ENCODE data around the gene CLIC5. TPM values are rescaled to one million over a fixed set of nuclear protein-coding genes. Genes with fewer than 3 reads are reported as not detected.

CLIC5 gene
- polyA plus RNA-seq, 3 donors: not detected

DNA sequence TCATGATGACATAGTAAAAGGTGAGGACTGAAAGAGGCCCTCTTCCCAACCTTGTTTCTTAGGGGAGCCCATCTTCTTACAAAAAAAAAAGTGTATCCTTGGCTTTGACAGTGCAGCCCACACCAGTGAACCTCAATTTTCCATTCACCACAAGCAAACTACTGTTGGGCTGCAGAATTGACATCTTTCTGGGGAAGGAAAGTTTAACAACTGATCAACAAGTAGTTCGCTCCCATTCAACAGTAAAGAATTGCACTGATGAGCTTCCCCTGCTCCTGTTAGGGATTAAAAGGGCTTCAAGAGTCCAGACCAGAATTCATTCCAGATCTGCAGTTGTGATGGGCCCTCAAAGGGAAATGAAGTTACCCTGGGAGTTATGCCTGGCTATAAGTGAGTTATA lies 13.9 kb upstream of the CLIC5 start:
- no peaks in the 10 kb centered on the region for H3K4me1 ChIP-seq (ENCODE audit: control insufficient read depth in 1 of 2, insufficient read depth in 2 of 2, low read length in 2 of 2)
- Mint-ChIP-seq H3K36me3 (no peaks in the 10 kb centered on the region), H3K27ac (no peak overlapping the region), H3K4me3 (no peak overlapping the region), H3K27me3 (ENCODE audit: low read depth in 3 of 3) (peaks cover 0 to 5% (median 3%) of the 10 kb centered on the region in 3 donors), H3K9me3 (peaks cover 0 to 5% (median 3%) of the 10 kb centered on the region in 7 donors), H3K4me1 (no peaks in the 10 kb centered on the region)
- no peaks in the 10 kb centered on the region for H3K9me3 ChIP-seq (replicated peaks in 1 of 2; ENCODE audit: control insufficient read depth in 1 of 2, insufficient read depth in 1 of 2, low read length in 2 of 2)
- H4K20me1 ChIP-seq (ENCODE audit: insufficient read depth, low read length): no peaks in the 10 kb centered on the region
- no peaks in the 10 kb centered on the region for H3K27me3 ChIP-seq (ENCODE audit: control insufficient read depth in 2 of 2, insufficient read depth in 2 of 2, low read length in 2 of 2)
- no peak overlapping the region for H3K27ac ChIP-seq (ENCODE audit: low read depth in 1 of 2, low read length in 2 of 2)
- no CpG with 5 or more reads among the region's 1 CpG for WGBS (ENCODE audit: insufficient coverage)
- no peak overlapping the region for H3K9ac ChIP-seq (ENCODE audit: insufficient read depth, low read length, poor library complexity, severe bottlenecking)
- H3K36me3 ChIP-seq (replicated peaks in 1 of 2; ENCODE audit: control insufficient read depth in 1 of 2, insufficient read depth in 2 of 2, low read length in 2 of 2): no peaks in the 10 kb centered on the region
- H2AFZ ChIP-seq (ENCODE audit: insufficient read depth, low read depth, low read length, poor library complexity, severe bottlenecking): no peak overlapping the region
- intact Hi-C loops (cut with micrococcal nuclease): no loop called here
- TF ChIP-seq, protein P1, sequence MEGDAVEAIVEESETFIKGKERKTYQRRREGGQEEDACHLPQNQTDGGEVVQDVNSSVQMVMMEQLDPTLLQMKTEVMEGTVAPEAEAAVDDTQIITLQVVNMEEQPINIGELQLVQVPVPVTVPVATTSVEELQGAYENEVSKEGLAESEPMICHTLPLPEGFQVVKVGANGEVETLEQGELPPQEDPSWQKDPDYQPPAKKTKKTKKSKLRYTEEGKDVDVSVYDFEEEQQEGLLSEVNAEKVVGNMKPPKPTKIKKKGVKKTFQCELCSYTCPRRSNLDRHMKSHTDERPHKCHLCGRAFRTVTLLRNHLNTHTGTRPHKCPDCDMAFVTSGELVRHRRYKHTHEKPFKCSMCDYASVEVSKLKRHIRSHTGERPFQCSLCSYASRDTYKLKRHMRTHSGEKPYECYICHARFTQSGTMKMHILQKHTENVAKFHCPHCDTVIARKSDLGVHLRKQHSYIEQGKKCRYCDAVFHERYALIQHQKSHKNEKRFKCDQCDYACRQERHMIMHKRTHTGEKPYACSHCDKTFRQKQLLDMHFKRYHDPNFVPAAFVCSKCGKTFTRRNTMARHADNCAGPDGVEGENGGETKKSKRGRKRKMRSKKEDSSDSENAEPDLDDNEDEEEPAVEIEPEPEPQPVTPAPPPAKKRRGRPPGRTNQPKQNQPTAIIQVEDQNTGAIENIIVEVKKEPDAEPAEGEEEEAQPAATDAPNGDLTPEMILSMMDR (IDR thresholded peaks at IDR 0.05): no peak
- H3K79me2 ChIP-seq (ENCODE audit: insufficient read depth, low read length): no peaks in the 10 kb centered on the region
- H3K4me3 ChIP-seq (replicated peaks in 1 of 3; ENCODE audit: low read depth in 2 of 3, low read length in 3 of 3): no peak overlapping the region
- H3K4me2 ChIP-seq (replicated peaks; ENCODE audit: extremely low read depth, low read length, poor library complexity, severe bottlenecking): no peak overlapping the region
- DNase-seq: no peak

DNA sequence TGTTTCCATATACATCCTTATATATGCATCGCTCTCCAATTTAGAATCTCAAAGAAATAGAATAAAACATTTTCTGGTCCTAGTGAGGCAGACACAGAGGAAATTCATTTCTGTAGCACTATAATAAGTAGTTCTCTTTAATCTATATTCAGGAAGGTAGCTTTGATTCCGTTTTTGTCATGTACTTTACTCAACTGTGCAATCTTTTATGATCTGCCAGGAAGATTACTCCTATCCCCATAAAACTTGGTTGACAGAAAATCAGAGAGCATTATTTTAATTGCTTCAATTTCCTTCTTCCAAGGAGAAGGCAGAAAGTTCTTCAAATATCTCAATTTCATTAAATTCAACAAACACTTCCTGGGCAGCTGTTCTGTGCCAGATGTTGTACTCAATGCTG lies 10.6 kb upstream of the CLIC5 start:
- Histone ChIP-seq H3K4me1 (ENCODE audit: control insufficient read depth in 1 of 2, insufficient read depth in 2 of 2, low read length in 2 of 2) (no peaks in the 10 kb centered on the region), H3K9ac (ENCODE audit: insufficient read depth, low read length, poor library complexity, severe bottlenecking) (no peak overlapping the region), H3K36me3 (replicated peaks in 1 of 2; ENCODE audit: control insufficient read depth in 1 of 2, insufficient read depth in 2 of 2, low read length in 2 of 2) (no peaks in the 10 kb centered on the region), H3K9me3 (replicated peaks in 1 of 2; ENCODE audit: control insufficient read depth in 1 of 2, insufficient read depth in 1 of 2, low read length in 2 of 2) (no peaks in the 10 kb centered on the region), H3K4me2 (replicated peaks; ENCODE audit: extremely low read depth, low read length, poor library complexity, severe bottlenecking) (no peak overlapping the region), H3K27me3 (ENCODE audit: control insufficient read depth in 2 of 2, insufficient read depth in 2 of 2, low read length in 2 of 2) (no peaks in the 10 kb centered on the region), H2AFZ (ENCODE audit: insufficient read depth, low read depth, low read length, poor library complexity, severe bottlenecking) (no peak overlapping the region), H3K4me3 (replicated peaks in 1 of 3; ENCODE audit: low read depth in 2 of 3, low read length in 3 of 3) (no peak overlapping the region), H3K27ac (ENCODE audit: low read depth in 1 of 2, low read length in 2 of 2) (no peak overlapping the region), H4K20me1 (ENCODE audit: insufficient read depth, low read length) (no peaks in the 10 kb centered on the region), H3K79me2 (ENCODE audit: insufficient read depth, low read length) (no peaks in the 10 kb centered on the region)
- no peak overlapping the region for H3K27ac Mint-ChIP-seq
- no peaks in the 10 kb centered on the region for H3K36me3 Mint-ChIP-seq
- TF ChIP-seq, protein P1 (IDR thresholded peaks at IDR 0.05): no peak
- no CpG with 5 or more reads among the region's 2 CpGs for WGBS (ENCODE audit: insufficient coverage)
- intact Hi-C loops (cut with micrococcal nuclease): no loop called here
- H3K4me3 Mint-ChIP-seq: no peak overlapping the region
- peaks cover 0 to 4% (median 3%) of the 10 kb centered on the region in 3 donors for H3K27me3 Mint-ChIP-seq (ENCODE audit: low read depth in 3 of 3)
- no peaks in the 10 kb centered on the region for H3K4me1 Mint-ChIP-seq
- DNase-seq: no peak
- peaks cover 0 to 11% (median 3%) of the 10 kb centered on the region in 7 donors for H3K9me3 Mint-ChIP-seq

Measured in CD14-positive monocyte (primary cell).